ENCODE data around the gene FAM168B. TPM values are rescaled to one million over a fixed set of nuclear protein-coding genes. Genes with fewer than 3 reads are reported as not detected.

FAM168B gene
- total and polyA plus RNA-seq, 10 of the 15 experiments (the other 5 are each of a cell fraction or from before 2014, with no cell fraction given) = 3.5 to 77.3 (median 45.9) TPM

DNA sequence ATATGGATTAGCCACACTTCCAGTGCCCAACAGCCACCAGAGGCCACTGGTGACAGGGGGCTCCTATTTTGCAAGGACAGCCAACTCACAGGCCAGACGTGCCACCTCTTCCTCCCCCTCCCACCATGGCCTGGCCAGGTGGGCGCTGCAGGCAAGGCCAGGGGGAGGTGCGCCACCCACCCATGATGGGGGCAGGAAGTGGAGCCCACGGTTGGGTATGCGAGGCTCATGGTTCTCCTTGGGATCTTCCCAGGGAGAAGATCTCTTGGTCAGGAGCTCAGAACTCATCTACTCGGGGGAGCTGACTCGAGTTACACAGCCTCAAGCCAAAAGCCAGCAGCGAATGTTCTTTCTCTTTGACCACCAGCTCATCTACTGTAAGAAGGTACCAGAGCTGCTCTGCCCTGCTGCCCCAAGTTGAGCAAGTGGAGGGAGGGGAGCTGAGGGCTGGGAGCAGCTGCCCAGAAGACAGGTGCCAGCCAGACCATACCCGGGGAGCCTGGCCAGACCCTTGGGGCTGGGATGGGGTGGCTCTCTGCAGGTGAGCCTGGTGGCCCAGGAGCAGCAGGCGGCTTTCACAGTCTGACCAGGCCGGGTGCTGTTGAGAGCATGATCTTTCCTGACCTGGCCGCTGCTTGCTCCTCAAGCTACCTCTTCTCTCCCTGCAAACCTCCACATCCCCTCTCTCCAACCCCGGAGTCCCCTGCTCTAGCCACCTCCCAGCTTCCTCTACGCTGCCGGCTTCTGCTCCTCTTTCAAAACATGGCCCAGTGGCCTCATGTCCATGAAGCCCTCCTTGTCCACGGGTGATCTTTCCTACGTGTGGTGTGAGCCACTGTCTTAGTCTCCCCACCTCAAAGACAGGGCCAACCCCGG, 49.8 kb downstream of the FAM168B start:
- CTCF ChIA-PET = no interaction called here

More for the DNA sequence above, 49.8 kb downstream of the FAM168B start:
- ChIA-PET RAD21 (ENCODE audit: unreplicated experiment) (no interaction called here), POLR2A (no interaction called here), SMC1A (ENCODE audit: uncharacterized antibody, unreplicated experiment) (no interaction called here)
- no peak overlapping the region for H3K4me3 ChIP-seq
- TF ChIP-seq ZBTB33 (IDR thresholded peaks at IDR 0.05) = no peak
- no peak for TF ChIP-seq CBX5 (IDR thresholded peaks at IDR 0.05; ENCODE audit: low read depth)
- no peak for TF ChIP-seq MTA3 (IDR thresholded peaks at IDR 0.05; ENCODE audit: borderline replicate concordance, low read length)
- TF ChIP-seq YY1 (IDR thresholded peaks at IDR 0.05; ENCODE audit: low read depth, low read length) = no peak
- no peak for TF ChIP-seq POLR2AphosphoS2 (IDR thresholded peaks at IDR 0.05; ENCODE audit: low read depth, low read length)
- no peak for TF ChIP-seq IRF5 (IDR thresholded peaks at IDR 0.05; ENCODE audit: borderline replicate concordance)
- no peak for TF ChIP-seq POU2F2 (IDR thresholded peaks at IDR 0.05; ENCODE audit: borderline replicate concordance, low read depth, low read length)
- no peaks in the 10 kb centered on the region for H3K9me3 ChIP-seq (replicated peaks; ENCODE audit: control insufficient read depth, insufficient read depth, low read length)
- H2AFZ ChIP-seq (ENCODE audit: control insufficient read depth, low read depth, low read length) = no peak overlapping the region
- DNase-seq (ENCODE audit: low read depth, low spot score) = no peak
- H3K36me3 ChIP-seq (ENCODE audit: control insufficient read depth in 2 of 2, insufficient read depth in 2 of 2, low read length in 1 of 2) = peaks cover 8 to 18% of the 10 kb centered on the region in 2 experiments; a peak in 3 of 4 replicates
- no peaks in the 10 kb centered on the region for H3K4me1 ChIP-seq (ENCODE audit: control insufficient read depth, insufficient read depth, low read length)
- BruUV-seq (replicated peaks) = no TSS peak
- FAIRE-seq = no peak
- WGBS (ENCODE audit: insufficient coverage, insufficient replicate concordance, low lambda C conversion rate, missing lambda C conversion rate) = 68% methylated on average over 18 of the region's 18 CpGs
- H3K79me2 ChIP-seq (ENCODE audit: control insufficient read depth, insufficient read depth, low read length) = no peaks in the 10 kb centered on the region
- in situ Hi-C loops (cut with MboI) (no loop called here), intact Hi-C loops (cut with micrococcal nuclease; ENCODE audit: unreplicated experiment) (no loop called here)
- H4K20me1 ChIP-seq (ENCODE audit: control insufficient read depth, insufficient read depth) = no peaks in the 10 kb centered on the region
- no peak for ATAC-seq
- no peak overlapping the region for H3K4me2 ChIP-seq (ENCODE audit: control insufficient read depth, insufficient read depth)
- H3K27ac ChIP-seq (ENCODE audit: control insufficient read depth, insufficient read depth) = no peak overlapping the region
- H3K27me3 ChIP-seq (replicated peaks in 1 of 2; ENCODE audit: control insufficient read depth in 2 of 2, insufficient read depth in 2 of 2, low read length in 1 of 2) = 0 out of 4 replicates have a peak, but pooled peaks cover 0 to 2% of the 10 kb centered on the region in 2 experiments
- no peak overlapping the region for H3K9ac ChIP-seq (ENCODE audit: control insufficient read depth, insufficient read depth, low read length)
